GM13977 (cell line): ENCODE measurements around the gene HSD11B2.

ENCODE experiments used
- DNase-seq: peaks from one replicate; pipeline ENCODE4 v3.0.0; 2012; ENCODE audit warnings: low spot score
- CTCF ChIP-seq: IDR thresholded peaks from 2 replicates; pipeline ENCODE4 v1.5.1; 2012; ENCODE audit warnings: mild to moderate bottlenecking, control low read depth; ENCODE audit not compliant: insufficient read depth; ENCODE audit errors: extremely low read depth, missing control alignments
- in situ Hi-C: fragments of 300-500 bp; cut with MboI; formaldehyde crosslinking; loops from one replicate; pipeline ENCODE4 v1.12.0; 2022; ENCODE audit warnings: low sequenced_read_pairs, low pct_unique_long_range_greater_than_20kb, mixed read lengths, inconsistent platforms; ENCODE audit not compliant: unreplicated experiment

The HSD11B2 gene

GRCh38 chr16:67483731-67484525 lies 53.0 kb downstream of the HSD11B2 start:
- in situ Hi-C loops = no loop called here
- DNase-seq = no peak

GRCh38 chr16:67486805-67487204 lies 55.9 kb downstream of the HSD11B2 start:
- no peak for TF ChIP-seq CTCF
- no peak for DNase-seq
- in situ Hi-C loops = no loop called here

More at GRCh38 chr16:67483731-67484525, 53.0 kb downstream of the HSD11B2 start:
- TF ChIP-seq CTCF = no peak
